Lower leg skin (tissue), 4 donors: ENCODE results near the gene SLC6A16. TPM values are rescaled to one million over a fixed set of nuclear protein-coding genes. Genes with fewer than 3 reads are reported as not detected.

Experiments used
- DNase-seq, 2 donors: peaks; one replicate each; pipeline ENCODE4 v3.0.0-alpha.2; 2019; ENCODE audit warnings: low spot score in 2 of 2
- H3K4me3 ChIP-seq: fragments of 200-600 bp; sonication (generic); 2 replicates; pipeline ENCODE4 v1.5.1; 2017; ENCODE audit warnings: mild to moderate bottlenecking, low read depth; ENCODE audit not compliant: poor library complexity, severe bottlenecking
- POLR2A ChIP-seq, 2 donors: fragments of 450-650 bp; IDR thresholded peaks; one replicate each; pipeline ENCODE4 v1.6.1; 2016 to 2017; ENCODE audit warnings: antibody characterized with exemption in 2 of 2, mild to moderate bottlenecking in 1 of 2, moderate library complexity in 1 of 2
- WGBS, 2 donors: methylation state at CpG; one replicate each; pipeline ENCODE4 v1.1.5; 2018; 5-methylcytosine and 5-hydroxymethylcytosine counted together
- intact Hi-C: fragments of 100-400 bp; cut with DNase I; formaldehyde crosslinking; loops from one replicate; pipeline ENCODE4 v1.15.0; 2023; ENCODE audit warnings: low total_unique reads
- total RNA-seq, 4 donors: library from RNA; depleted of rRNA; stranded (reverse); fragments of >200 nt; gene quantifications; one replicate each; pipeline ENCODE4 v1.1.0, GENCODE V29; 2016
- TF ChIP-seq, protein P1 (sequence below), 3 donors: fragments of 450-650 bp; IDR thresholded peaks; one replicate each; pipeline ENCODE4 v1.5.1; 2016; ENCODE audit warnings: antibody characterized with exemption in 3 of 3, mild to moderate bottlenecking in 3 of 3, moderate library complexity in 2 of 3

The SLC6A16 gene
- total RNA-seq, 4 donors from 2014 or later, result 0.55 to 1.2 (median 0.95) TPM; not detected in 1

DNA sequence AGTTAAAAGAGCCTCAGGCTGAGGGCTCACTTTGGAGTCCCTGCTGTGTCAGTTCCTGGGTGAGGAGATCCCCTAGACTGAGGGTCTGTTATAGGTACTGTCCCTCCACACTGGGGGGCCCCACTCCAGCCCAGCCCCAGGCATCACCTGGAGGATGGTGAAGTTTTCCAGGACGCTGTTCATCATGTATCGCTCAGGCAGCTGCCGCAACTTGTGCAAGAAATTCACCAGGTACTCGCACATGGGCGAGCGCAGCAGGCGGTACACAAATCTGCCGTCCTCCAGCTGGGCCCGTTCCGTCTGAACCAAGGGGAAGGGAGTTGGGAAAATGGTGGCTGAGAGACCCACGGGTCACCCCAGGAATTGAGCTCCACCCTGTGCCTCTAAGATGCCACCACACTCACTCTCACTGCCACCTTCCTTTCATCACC is 17.3 kb upstream of the SLC6A16 start:
- WGBS, 2 donors, result 96 to 98% methylated on average over 10 to 11 of the region's 11 CpGs
- TF ChIP-seq POLR2A (IDR thresholded peaks at IDR 0.05), result no peak
- TF ChIP-seq, protein P1, sequence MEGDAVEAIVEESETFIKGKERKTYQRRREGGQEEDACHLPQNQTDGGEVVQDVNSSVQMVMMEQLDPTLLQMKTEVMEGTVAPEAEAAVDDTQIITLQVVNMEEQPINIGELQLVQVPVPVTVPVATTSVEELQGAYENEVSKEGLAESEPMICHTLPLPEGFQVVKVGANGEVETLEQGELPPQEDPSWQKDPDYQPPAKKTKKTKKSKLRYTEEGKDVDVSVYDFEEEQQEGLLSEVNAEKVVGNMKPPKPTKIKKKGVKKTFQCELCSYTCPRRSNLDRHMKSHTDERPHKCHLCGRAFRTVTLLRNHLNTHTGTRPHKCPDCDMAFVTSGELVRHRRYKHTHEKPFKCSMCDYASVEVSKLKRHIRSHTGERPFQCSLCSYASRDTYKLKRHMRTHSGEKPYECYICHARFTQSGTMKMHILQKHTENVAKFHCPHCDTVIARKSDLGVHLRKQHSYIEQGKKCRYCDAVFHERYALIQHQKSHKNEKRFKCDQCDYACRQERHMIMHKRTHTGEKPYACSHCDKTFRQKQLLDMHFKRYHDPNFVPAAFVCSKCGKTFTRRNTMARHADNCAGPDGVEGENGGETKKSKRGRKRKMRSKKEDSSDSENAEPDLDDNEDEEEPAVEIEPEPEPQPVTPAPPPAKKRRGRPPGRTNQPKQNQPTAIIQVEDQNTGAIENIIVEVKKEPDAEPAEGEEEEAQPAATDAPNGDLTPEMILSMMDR (IDR thresholded peaks at IDR 0.05), result no peak
- H3K4me3 ChIP-seq, result no peak overlapping the region
- peak in 1 of 2 donors; percentile 75 for DNase-seq
- intact Hi-C loops, result no loop called here

DNA sequence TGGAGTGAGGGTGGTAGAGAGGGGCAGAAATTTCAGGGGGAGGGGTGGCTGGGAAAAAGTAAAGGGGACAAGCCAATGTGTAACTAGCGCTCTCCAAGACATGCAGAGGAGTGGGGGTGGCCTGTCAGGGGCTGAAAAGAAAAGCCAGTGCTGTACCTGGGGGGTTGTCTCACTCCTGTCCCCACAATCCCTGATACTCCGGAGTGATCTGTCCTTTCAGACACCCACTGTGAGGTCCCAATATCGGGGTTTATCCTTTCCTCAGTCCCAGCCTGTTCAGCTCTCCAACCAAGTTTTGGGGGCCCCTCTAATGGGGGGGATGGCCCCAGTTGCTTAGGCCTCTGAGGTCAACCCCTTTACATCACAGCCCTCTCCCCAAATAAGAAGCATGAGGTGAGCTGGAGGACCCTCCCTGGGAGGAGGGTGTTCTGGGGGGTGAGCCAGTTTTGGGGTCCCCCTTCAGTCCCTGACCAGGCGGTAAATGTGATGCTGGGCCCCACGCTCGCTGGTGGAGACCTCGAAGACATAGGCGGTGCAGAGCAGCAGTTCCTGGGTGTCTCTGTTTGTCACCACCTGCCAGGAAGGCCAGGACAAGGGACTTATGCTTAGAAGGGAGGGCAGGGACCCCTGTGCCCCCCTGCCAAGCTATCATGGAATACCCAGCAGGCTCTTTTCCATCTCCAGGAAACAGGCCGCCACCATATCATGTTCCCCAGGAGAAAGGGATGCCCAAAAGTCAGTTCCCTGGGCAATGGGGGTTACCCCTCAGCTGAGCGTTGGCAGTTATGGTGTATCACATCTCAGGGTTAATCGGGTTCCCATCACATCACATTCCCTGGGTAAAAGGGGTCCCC is 16.1 kb upstream of the SLC6A16 start:
- no peak overlapping the region for H3K4me3 ChIP-seq
- TF ChIP-seq, protein P1 (IDR thresholded peaks at IDR 0.05), result no peak
- TF ChIP-seq POLR2A (IDR thresholded peaks at IDR 0.05), result no peak
- DNase-seq, result peak in 1 of 2 donors; percentile 77
- 92 to 96% methylated on average over 11 of the region's 11 CpGs for WGBS, 2 donors
- intact Hi-C loops, result no loop called here

DNA sequence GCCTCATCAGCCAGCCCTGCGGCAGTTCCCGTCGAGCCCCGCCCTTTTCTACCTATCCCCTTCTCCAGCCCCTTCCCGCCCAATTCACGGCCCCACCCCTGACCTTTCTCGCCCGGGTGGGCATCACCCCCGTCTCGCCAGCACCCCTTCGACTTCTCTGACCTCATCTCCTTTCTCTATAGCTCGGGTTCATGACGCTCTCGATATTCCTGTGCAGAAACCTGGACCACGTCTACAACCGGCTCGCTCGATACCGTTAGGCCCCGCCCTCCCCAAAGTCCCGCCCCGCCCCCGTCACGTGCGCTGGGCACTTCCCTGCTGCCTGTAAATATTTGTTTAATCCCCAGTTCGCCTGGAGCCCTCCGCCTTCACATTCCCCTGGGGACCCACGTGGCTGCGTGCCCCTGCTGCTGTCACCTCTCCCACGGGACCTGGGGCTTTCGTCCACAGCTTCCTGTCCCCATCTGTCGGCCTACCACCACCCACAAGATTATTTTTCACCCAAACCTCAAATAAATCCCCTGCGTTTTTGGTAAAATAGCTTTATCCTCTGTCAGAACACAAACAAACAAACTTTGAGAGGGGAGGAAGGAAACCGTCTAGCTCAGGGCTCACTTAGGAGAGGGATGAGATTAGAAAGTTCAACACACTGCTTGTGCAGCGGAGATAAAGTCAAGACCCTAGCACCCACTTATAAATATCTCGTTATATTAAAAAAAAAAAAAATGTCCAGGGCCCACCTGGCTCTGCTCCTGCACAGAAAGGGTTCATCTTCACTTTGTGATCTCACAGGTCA is 15.3 kb upstream of the SLC6A16 start:
- DNase-seq, result peak in 1 of 2 donors; percentile 92
- TF ChIP-seq POLR2A (IDR thresholded peaks at IDR 0.05), result no peak
- TF ChIP-seq, protein P1 (IDR thresholded peaks at IDR 0.05), result no peak
- WGBS, 2 donors, result 17 to 20% methylated on average over 36 of the region's 36 CpGs
- no peak overlapping the region for H3K4me3 ChIP-seq
- intact Hi-C loops, result no loop called here

DNA sequence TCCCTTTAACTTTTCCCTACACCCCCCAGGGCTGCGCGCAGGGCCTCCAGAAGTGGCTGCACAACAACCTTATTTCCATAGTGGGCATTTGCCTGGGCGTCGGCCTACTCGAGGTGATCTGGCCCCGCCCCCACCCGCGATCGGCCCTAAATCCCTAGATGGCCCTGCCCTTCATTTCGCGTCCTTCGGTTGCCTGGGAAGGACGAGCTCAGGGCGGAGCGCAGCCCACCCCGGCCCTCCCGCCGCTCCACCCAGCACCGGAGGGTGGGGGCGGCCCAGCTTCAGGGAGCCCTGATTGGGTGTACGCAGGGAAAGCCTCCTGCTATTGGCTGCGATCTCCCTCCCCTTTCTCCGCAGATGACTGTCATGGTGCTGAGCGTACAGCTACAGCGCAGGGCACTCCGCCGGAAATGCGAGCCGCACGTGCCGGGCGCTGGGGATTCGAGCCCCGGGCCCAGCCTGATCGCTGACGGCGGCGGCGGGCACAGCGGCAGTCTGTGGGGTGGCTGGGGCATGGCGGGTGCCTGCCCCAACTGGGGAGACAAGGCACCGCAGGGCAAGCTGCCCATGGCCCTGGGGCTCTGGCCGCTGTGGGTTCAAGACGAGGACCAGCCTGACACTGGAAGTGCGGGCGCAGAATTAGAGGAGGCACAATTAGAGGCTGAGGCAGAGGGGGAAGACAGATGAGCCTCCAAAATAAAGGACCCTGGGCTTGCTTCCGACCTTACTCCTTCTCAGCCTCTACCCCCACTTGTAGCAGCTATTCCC is 14.5 kb upstream of the SLC6A16 start:
- peak; percentile 85 to 96 for DNase-seq
- TF ChIP-seq, protein P1 (IDR thresholded peaks at IDR 0.05), result no peak
- TF ChIP-seq POLR2A (IDR thresholded peaks at IDR 0.05), result no peak
- intact Hi-C loops, result no loop called here
- 16 to 26% methylated on average over 40 to 47 of the region's 47 CpGs for WGBS, 2 donors
- no peak overlapping the region for H3K4me3 ChIP-seq

DNA sequence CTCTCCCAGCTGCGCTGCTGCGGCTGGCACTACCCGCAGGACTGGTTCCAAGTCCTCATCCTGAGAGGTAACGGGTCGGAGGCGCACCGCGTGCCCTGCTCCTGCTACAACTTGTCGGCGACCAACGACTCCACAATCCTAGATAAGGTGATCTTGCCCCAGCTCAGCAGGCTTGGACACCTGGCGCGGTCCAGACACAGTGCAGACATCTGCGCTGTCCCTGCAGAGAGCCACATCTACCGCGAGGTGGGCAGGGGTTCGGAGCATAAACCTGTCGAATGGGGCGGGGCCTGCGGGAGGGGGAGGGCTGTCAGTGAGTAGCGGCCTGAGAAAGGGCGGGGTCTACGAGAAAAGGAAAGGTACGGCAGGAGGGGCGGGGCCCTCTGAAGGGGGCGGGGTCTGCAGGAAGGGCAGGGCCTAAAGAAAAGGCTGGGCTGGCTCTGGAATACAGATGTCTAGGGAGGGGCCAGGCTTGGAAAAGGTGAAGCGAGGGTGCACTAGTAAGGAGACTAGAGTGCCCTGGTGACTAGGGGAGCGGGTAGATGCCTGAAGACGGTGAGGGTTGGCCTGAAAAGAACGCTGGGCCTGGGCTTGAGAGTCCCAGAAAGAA is 13.8 kb upstream of the SLC6A16 start:
- no peak overlapping the region for H3K4me3 ChIP-seq
- intact Hi-C loops, result no loop called here
- WGBS, 2 donors, result 19 to 22% methylated on average over 29 to 30 of the region's 30 CpGs
- peak; percentile 84 to 95 for DNase-seq
- no peak for TF ChIP-seq POLR2A (IDR thresholded peaks at IDR 0.05)
- TF ChIP-seq, protein P1 (IDR thresholded peaks at IDR 0.05), result no peak
